HG03354 (cell line): ENCODE results near the gene CCDC74A.
"Not testable (repeated sequence)": the region's sequence is repeated elsewhere in the genome, so short reads cannot be mapped to it uniquely, and the experiment has no call there.

ENCODE experiments used
- ATAC-seq: cut with Tn5 transposase; IDR thresholded peaks from one replicate; pipeline ENCODE4 v1.9.1; 2021; ENCODE audit warnings: mild to moderate bottlenecking; ENCODE audit not compliant: unreplicated experiment, poor library complexity, severe bottlenecking

CCDC74A gene

GRCh38 chr2:131498321-131498973, 29.2 kb upstream of the CCDC74A start:
- ATAC-seq = peak; percentile 84

DNA sequence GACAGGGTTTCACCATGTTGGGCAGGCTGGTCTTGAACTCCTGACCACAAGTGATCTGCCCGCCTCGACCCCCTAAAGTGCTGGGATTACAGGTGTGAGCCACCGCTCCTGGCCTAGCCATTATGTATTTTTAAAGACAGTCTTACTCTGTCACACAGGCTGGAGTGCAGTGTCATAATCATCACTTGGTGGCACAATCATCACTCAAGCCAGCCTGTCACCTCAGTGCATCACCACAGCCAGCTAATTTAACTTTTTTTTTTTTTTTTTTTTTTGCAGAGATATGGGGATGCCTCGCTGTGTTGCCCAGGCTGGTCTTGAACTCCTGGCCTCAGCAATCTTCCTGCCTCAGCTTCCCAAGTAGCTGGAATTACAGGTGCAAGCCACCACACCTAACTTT, 24.1 kb upstream of the CCDC74A start:
- not testable (repeated sequence) for ATAC-seq

DNA sequence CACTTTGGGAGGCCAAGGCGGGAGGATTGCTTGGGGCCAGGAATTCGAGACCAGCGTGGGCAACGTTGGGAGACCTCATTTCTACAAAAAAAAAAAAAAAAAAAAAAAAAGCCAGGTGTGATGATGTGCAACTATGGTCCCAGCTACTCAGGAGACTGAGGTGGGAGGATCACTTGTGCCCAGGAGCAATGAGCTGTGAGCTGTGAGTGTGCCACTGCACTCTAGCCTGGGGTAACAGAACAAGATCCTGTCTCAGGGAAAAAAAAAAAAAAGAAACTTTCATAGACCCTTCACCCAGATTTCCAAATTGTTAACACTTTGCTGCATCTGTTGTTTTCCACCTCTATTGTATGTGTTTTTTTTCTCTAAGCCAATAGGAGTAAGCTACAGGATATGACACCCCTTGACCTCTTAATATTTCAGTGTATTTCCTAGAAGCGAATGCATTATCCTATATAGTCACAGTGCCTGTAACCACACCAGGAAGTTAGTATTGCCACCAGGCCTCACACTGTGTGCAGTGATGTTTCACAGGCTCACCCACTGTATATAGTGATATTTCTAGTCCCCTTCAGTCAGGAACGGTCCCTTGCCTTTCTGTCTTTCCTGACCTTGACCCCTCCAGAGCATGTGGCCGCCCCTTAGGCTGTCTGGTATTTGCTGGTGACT, 23.5 kb upstream of the CCDC74A start:
- not testable (repeated sequence) for ATAC-seq

DNA sequence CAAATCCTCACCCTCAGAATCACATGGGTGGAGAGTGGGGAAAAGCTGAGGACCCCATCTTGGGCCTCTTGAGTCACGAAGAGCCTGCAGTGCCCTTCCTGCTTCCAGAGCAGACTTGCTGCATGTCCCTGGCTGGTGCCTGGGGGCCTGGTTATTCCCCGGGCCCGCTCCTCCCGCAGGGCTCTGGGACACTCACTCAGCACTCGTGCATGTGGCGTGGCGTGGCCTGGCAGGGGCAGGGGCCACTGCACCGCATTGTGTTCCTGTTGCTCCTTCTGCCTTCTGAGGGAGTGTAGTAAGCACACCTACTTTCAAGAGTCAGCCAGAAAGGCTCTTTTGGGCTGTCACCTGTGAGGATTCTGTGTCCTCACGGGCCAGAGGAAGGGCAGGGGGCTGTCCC, 18.1 kb upstream of the CCDC74A start:
- no peak for ATAC-seq

GRCh38 chr2:131511291-131511968, 16.3 kb upstream of the CCDC74A start:
- not testable (repeated sequence) for ATAC-seq

DNA sequence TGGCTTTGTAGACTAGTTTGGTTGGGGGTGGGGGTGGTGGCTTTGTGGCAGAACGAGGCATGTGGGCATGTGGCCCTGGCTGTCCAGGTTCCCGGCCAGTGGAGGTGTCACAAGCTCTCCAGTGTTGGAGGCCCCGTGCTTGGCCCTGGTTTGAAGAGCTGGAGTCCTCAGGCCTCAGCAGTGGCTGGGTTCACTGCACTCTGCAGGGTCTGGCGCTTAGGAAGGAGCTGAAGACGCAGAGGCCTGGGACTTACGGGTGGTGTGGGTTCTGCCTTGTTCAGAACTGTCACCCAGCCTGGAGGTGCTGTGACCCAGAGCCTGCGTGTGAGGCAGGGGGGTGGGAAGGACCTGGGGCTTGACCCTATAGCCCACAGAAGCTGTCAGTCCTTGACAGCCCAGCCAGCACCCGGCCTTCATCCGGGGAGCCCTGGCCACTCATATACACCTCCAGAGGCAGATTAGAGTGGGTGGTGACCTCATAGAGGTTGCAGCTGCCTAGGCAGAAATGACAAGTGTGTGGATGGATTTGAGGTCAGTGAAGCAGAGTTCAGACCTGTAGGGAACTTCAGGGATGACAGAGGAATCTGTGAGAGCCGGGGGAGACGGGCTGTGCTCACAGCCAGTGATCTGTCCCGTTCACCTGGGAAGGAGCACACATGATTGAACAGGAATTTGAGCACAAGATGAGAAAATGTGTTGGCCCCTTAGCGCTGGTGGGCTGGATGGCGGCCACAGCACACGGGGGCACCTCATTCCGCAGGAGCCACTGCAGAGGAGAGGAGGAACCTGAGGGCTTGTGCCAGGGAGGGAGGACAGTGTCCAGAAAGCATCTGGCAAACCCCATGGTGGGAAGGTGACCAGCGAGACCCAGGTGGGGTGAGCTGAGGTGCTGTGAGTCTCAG, 15.5 kb upstream of the CCDC74A start:
- ATAC-seq = not testable (repeated sequence)

GRCh38 chr2:131514408-131515166, 13.1 kb upstream of the CCDC74A start:
- peak; percentile 79 for ATAC-seq

DNA sequence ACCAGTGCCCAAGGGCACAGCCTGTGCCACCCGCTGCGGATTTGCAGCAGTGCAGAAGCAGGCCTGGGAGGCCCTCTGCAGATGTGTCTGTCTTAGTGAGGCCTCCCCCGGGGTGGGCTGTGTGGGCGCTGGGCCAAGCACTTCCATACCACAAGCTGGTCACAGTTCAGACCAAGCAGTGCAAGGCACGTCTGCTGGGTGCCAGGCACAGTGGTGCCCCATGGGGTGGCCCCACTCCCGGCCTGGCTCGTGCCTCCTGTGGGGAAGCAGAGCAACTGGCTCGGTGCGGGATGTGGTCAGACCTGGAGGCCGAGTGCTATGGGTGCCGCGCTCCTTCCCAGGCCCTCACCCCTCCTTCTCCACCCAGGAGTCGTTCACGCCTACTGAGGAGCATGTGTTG, 12.5 kb upstream of the CCDC74A start:
- not testable (repeated sequence) for ATAC-seq

- ATAC-seq = no peak
These were observed 11.7 kb upstream of the CCDC74A start for GRCh38 chr2:131516011-131516410.

DNA sequence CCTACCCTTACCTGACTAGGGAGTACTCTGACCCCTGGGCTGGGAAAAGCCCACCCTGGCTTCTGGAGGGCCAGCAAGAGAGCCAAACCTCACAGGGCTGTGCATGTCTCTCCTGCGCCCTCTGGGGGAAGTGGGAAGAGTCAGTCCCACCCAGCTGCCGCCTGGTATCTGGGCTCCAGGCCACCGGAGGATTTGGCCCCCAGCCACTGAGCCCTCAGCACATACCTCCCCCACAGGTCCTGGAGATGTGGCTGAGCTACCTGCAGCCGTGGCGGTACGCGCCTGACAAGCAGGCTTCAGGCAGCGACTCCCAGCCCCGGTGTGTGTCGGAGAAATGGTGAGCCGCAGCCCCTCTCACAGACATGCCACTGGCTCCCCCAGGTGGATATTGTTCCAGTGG, 11.1 kb upstream of the CCDC74A start:
- not testable (repeated sequence) for ATAC-seq

DNA sequence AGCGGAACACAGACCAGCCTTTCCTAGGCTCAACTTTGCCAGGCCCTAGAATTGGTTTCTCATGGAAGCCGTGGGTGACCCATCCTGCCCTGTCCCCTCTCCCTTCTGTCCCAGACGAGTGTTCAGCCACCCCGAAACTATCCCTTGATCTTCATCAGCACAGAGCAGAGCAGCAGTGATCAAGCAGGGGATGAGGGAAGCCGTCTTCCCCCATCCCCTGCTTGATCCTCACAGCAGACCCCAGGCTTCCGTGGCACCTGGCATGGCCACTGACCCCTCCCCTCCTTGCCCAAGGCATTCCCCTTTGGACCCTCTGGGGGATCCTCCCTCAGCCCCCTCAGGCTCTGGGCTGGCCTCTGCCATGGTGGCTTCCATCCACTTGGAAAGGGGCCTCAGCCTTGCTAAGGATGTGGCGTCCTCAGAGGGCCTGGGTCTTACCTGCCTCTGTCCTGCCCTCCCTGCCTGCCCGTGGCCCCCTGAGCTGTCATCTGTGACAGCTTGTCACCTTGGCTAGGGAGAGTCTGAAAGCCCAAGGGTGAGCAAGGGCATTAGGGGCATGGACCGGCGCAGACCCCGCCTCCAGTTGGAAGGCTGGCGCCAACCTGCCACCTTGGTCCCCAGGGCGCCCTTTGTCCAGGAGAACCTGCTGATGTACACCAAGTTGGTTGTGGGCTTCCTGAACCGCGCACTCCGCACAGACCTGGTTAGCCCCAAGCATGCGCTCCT, 10.4 kb upstream of the CCDC74A start:
- ATAC-seq = no peak

DNA sequence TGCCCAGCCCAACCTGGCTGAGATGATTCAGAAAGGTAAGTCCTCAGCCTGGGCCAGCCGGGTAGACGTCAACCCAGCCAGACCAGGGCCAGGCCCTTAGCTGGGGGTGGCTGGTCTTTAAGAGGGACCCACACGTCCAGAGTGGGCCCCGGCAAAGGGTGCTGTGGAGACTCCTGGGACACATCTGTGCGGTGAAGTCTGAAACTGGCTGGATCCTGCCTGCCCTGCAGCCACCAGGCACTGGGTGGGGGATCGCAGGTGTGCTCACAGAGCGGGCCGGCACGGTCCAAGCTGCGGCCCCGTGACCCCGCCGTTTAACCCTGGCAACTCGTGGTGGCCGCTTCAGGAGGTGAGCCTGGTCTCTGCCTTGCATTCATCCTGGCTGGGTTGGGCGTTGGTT, 9.8 kb upstream of the CCDC74A start:
- not testable (repeated sequence) for ATAC-seq

- not testable (repeated sequence) for ATAC-seq
These were observed 9.2 kb upstream of the CCDC74A start for GRCh38 chr2:131518531-131518930.

DNA sequence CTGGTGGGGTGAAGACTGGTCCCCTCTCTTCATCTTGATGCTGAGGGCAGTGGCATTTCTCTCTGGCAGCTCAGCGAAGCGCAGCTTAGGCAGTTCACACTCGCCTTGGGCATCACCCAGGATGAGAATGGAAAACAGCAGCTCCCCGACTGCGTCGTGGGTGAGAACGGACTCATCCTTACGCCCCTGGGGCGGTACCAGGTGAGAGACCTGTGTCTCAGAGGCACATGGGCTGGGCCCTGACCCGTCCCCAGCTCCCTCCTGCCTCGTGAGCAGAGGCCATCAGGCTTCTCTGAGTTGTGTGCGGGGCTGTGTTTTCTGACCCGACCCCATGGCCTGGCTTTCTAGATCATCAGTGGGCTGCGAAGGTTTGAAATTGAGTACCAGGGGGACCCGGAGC, 8.2 kb upstream of the CCDC74A start:
- ATAC-seq = no peak

- not testable (repeated sequence) for ATAC-seq
These were observed 7.7 kb upstream of the CCDC74A start for GRCh38 chr2:131519871-131520470.

GRCh38 chr2:131520526-131520925, 7.2 kb upstream of the CCDC74A start:
- ATAC-seq = no peak

GRCh38 chr2:131521524-131521923, 6.2 kb upstream of the CCDC74A start:
- ATAC-seq = not testable (repeated sequence)
